ENCODE measurements around the gene TPO.

Gene TPO

GRCh38 chr2:1458432-1458831, 45.2 kb downstream of the TPO start:
- no peak for TF ChIP-seq CTCF (IDR thresholded peaks at IDR 0.05; ENCODE audit: extremely low read depth, missing control alignments)

GRCh38 chr2:1459727-1460126, 46.5 kb downstream of the TPO start:
- no peak for TF ChIP-seq CTCF (IDR thresholded peaks at IDR 0.05; ENCODE audit: extremely low read depth, missing control alignments)
- DNase-seq (ENCODE audit: low spot score) = no peak

More at GRCh38 chr2:1458432-1458831, 45.2 kb downstream of the TPO start:
- no peak for DNase-seq (ENCODE audit: low spot score)

GRCh38 chr2:1460851-1461418, 47.7 kb downstream of the TPO start:
- DNase-seq (ENCODE audit: low spot score) = no peak
- no peak for TF ChIP-seq CTCF (IDR thresholded peaks at IDR 0.05; ENCODE audit: extremely low read depth, missing control alignments)

GRCh38 chr2:1461507-1462390, 48.5 kb downstream of the TPO start:
- TF ChIP-seq CTCF (IDR thresholded peaks at IDR 0.05; ENCODE audit: extremely low read depth, missing control alignments) = no peak
- DNase-seq (ENCODE audit: low spot score) = no peak

- no peak for DNase-seq (ENCODE audit: low spot score)
- no peak for TF ChIP-seq CTCF (IDR thresholded peaks at IDR 0.05; ENCODE audit: extremely low read depth, missing control alignments)
Observed at GRCh38 chr2:1462994-1463393, 49.7 kb downstream of the TPO start.

- no peak for DNase-seq (ENCODE audit: low spot score)
- TF ChIP-seq CTCF (IDR thresholded peaks at IDR 0.05; ENCODE audit: extremely low read depth, missing control alignments) = no peak
Observed at GRCh38 chr2:1472350-1472749, 59.1 kb downstream of the TPO start.

- TF ChIP-seq CTCF (IDR thresholded peaks at IDR 0.05; ENCODE audit: extremely low read depth, missing control alignments) = no peak
- DNase-seq (ENCODE audit: low spot score) = no peak
Observed at GRCh38 chr2:1476617-1477195, 63.4 kb downstream of the TPO start.

Measured in GM20000 (cell line).